Measurements from ENCODE around the gene KIZ.

DNA sequence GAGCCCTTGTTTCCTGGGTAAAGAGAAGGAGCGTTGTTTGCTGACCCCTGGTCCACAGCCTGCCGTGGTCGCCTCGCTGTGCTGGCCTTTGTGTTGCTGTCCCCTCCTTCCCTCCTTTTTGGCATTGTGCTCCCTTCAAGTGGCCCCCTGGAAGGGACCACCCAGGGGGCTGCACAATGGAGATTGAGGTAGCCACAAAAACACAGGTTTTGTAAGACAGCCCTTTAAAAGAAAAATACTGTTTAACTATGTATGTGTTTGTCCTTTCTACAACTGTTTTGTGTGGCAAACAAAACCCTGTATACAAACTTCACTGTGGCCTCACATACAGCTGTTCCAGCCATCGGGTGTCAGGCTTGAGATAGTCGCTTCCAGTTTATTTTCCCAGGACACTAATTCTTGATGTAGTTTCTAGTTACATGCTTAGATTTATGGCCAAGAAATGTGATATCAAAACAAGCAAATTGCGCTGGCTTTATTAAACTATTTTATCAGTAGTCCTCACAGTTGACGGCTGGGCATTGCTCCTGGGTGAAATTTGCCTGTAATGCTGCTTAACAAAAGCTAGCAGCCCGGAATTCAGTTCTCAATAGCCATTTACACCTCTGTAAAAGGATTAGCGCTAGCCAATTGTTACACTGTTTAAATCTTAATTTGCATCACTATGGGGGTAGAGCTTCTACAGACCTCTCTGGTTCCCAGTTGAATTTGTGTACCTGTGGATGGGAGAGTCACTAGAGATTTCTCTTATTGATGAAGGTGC lies 64.1 kb downstream of the KIZ start:
- TF ChIP-seq TAF1 (IDR thresholded peaks at IDR 0.05; ENCODE audit: borderline replicate concordance, insufficient read depth, low read length), result no peak
- no peak for TF ChIP-seq POLR2AphosphoS5 (IDR thresholded peaks at IDR 0.05; ENCODE audit: low read depth, low read length)

Data from PFSK-1 (cell line).